ENCODE results near the gene SLC35F4. TPM values are rescaled to one million over a fixed set of nuclear protein-coding genes. Genes with fewer than 3 reads are reported as not detected.

Gene SLC35F4
- total RNA-seq, 4 donors from 2014 or later = 0.88 to 2.3 TPM; not detected in 2

- intact Hi-C loops (cut with DNase I; ENCODE audit: low total_unique reads) = no loop called here
- DNase-seq = no peak
- Histone ChIP-seq H3K27ac (no peak overlapping the region), H3K27me3 (no peaks in the 10 kb centered on the region), H3K9me3 (no peaks in the 10 kb centered on the region), H3K36me3 (no peaks in the 10 kb centered on the region), H3K4me3 (no peak overlapping the region), H3K4me1 (no peaks in the 10 kb centered on the region)
- no peak for TF ChIP-seq CTCF (IDR thresholded peaks at IDR 0.05)
Measured at GRCh38 chr14:57573173-57573572, 292.7 kb downstream of the SLC35F4 start.

- H3K9me3 ChIP-seq = no peaks in the 10 kb centered on the region
- TF ChIP-seq CTCF (IDR thresholded peaks at IDR 0.05) (no peak), POLR2A (IDR thresholded peaks at IDR 0.05) (no peak)
- no peak overlapping the region for H3K27ac ChIP-seq
- no peaks in the 10 kb centered on the region for H3K36me3 ChIP-seq
- no peaks in the 10 kb centered on the region for H3K4me1 ChIP-seq
- intact Hi-C loops (cut with DNase I; ENCODE audit: low total_unique reads) = no loop called here
- no peak for DNase-seq
- no peaks in the 10 kb centered on the region for H3K27me3 ChIP-seq
- H3K4me3 ChIP-seq = no peak overlapping the region
Measured at GRCh38 chr14:57568554-57568953, 297.3 kb downstream of the SLC35F4 start.

- H3K27ac ChIP-seq = no peak overlapping the region
- no peak for DNase-seq
Measured at GRCh38 chr14:57567220-57567619, 298.7 kb downstream of the SLC35F4 start.

GRCh38 chr14:57560681-57561080 is 305.2 kb downstream of the SLC35F4 start:
- H3K4me3 ChIP-seq = no peak overlapping the region
- no peak for DNase-seq
- H3K27me3 ChIP-seq = no peaks in the 10 kb centered on the region
- intact Hi-C loops (cut with DNase I; ENCODE audit: low total_unique reads) = no loop called here
- H3K9me3 ChIP-seq = no peaks in the 10 kb centered on the region
- H3K36me3 ChIP-seq = no peaks in the 10 kb centered on the region
- no peak for TF ChIP-seq POLR2A (IDR thresholded peaks at IDR 0.05)
- no peak for TF ChIP-seq CTCF (IDR thresholded peaks at IDR 0.05)
- H3K4me1 ChIP-seq = no peaks in the 10 kb centered on the region
- H3K27ac ChIP-seq = no peak overlapping the region

More at GRCh38 chr14:57567220-57567619, 298.7 kb downstream of the SLC35F4 start:
- Histone ChIP-seq H3K27me3 (no peaks in the 10 kb centered on the region), H3K4me1 (no peaks in the 10 kb centered on the region), H3K9me3 (no peaks in the 10 kb centered on the region), H3K36me3 (no peaks in the 10 kb centered on the region), H3K4me3 (no peak overlapping the region)
- intact Hi-C loops (cut with DNase I; ENCODE audit: low total_unique reads) = no loop called here
- TF ChIP-seq CTCF (IDR thresholded peaks at IDR 0.05) (no peak), POLR2A (IDR thresholded peaks at IDR 0.05) (no peak)

- Histone ChIP-seq H3K27me3 (no peaks in the 10 kb centered on the region), H3K9me3 (no peaks in the 10 kb centered on the region), H3K36me3 (no peaks in the 10 kb centered on the region), H3K4me3 (no peak overlapping the region), H3K4me1 (no peaks in the 10 kb centered on the region), H3K27ac (no peak overlapping the region)
- DNase-seq = no peak
- intact Hi-C loops (cut with DNase I; ENCODE audit: low total_unique reads) = no loop called here
- TF ChIP-seq CTCF (IDR thresholded peaks at IDR 0.05) (no peak), POLR2A (IDR thresholded peaks at IDR 0.05) (no peak)
Measured at GRCh38 chr14:57559576-57559975, 306.3 kb downstream of the SLC35F4 start.
